Measurements from ENCODE around the gene GOLGA3.

Gene GOLGA3

DNA sequence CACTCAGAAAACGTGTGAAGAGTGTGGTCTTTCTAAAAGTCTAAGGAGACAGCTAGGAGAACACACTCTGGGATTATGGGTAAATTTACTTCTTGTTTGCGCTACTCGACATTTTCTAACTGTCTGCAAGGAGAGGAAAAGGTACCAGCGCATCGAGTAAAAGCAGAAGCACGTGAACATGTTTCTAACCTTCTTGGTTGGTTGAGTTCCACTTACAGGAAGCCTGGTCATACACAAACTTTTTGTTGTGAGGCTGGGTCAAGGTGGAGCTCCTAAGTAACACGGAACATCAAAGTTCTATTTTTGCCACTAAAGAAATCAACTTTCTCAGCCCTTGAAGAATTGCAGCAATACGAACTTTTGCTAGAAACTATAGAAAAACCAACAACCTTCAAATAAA is 87.0 kb downstream of the GOLGA3 start:
- TF ChIP-seq, protein P1, sequence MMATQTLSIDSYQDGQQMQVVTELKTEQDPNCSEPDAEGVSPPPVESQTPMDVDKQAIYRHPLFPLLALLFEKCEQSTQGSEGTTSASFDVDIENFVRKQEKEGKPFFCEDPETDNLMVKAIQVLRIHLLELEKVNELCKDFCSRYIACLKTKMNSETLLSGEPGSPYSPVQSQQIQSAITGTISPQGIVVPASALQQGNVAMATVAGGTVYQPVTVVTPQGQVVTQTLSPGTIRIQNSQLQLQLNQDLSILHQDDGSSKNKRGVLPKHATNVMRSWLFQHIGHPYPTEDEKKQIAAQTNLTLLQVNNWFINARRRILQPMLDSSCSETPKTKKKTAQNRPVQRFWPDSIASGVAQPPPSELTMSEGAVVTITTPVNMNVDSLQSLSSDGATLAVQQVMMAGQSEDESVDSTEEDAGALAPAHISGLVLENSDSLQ (IDR thresholded peaks at IDR 0.05), result no peak
- TF ChIP-seq FOXM1 (IDR thresholded peaks at IDR 0.05; ENCODE audit: borderline replicate concordance) (no peak), FOXA1 (IDR thresholded peaks at IDR 0.05) (no peak), HDGF (IDR thresholded peaks at IDR 0.05; ENCODE audit: borderline replicate concordance) (no peak), CTBP1 (IDR thresholded peaks at IDR 0.05; ENCODE audit: borderline replicate concordance) (no peak), TARDBP (IDR thresholded peaks at IDR 0.05) (no peak), LEF1 (IDR thresholded peaks at IDR 0.05; ENCODE audit: borderline replicate concordance) (no peak), ARNT (IDR thresholded peaks at IDR 0.05) (no peak), NFRKB (IDR thresholded peaks at IDR 0.05) (no peak), SUZ12 (IDR thresholded peaks at IDR 0.05) (no peak), FOXK2 (IDR thresholded peaks at IDR 0.05) (no peak), ELF4 (IDR thresholded peaks at IDR 0.05) (no peak)
- POLR2A ChIA-PET, result interaction anchor here (1.2 kb wide), 1 partner anchor 11 kb away, joined by 3 read pairs; no protein-coding TSS in a partner anchor

DNA sequence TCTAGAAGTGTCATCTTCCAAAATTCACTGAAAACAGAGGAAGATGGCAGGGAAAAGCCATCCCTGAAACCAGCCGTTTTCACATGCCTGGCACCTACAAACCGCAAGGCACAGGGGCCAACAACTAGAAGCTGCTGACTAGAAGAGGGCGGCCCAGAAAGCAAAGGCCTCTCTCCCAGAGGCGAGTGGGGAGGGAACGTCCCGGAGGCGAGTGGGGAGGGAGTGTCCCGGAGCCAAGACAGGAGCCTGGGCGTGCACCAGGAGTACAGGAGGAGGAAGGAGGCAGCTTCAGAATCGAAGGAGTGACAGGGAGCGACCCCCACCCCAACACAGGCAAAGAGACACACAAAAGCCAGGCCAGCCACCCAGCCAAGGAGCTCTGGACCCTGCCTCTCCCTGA is 88.0 kb downstream of the GOLGA3 start:
- DNase-seq (ENCODE audit: extremely low spot score), result no peak
- TF ChIP-seq ELF4 (IDR thresholded peaks at IDR 0.05), result no peak
- TF ChIP-seq HDGF (IDR thresholded peaks at IDR 0.05; ENCODE audit: borderline replicate concordance), result no peak
- no peak for TF ChIP-seq LEF1 (IDR thresholded peaks at IDR 0.05; ENCODE audit: borderline replicate concordance)
- TF ChIP-seq NFRKB (IDR thresholded peaks at IDR 0.05), result no peak
- TF ChIP-seq, protein P1 (IDR thresholded peaks at IDR 0.05), result no peak
- no peak for TF ChIP-seq FOXA1 (IDR thresholded peaks at IDR 0.05)
- no peak for TF ChIP-seq FOXM1 (IDR thresholded peaks at IDR 0.05; ENCODE audit: borderline replicate concordance)
- TF ChIP-seq FOXK2 (IDR thresholded peaks at IDR 0.05), result no peak
- TF ChIP-seq SUZ12 (IDR thresholded peaks at IDR 0.05), result no peak
- no peak for TF ChIP-seq TARDBP (IDR thresholded peaks at IDR 0.05)
- no peak for TF ChIP-seq ZNF384 (IDR thresholded peaks at IDR 0.05)
- TF ChIP-seq CTBP1 (IDR thresholded peaks at IDR 0.05; ENCODE audit: borderline replicate concordance), result no peak
- POLR2A ChIA-PET, result interaction anchor here (0.7 to 1.2 kb wide), 2 partner anchors 10 to 31 kb away, joined by 3 read pairs; partner anchors contain the start of gene PGAM5
- CTCF ChIA-PET, result no interaction called here

More for the DNA sequence above, 87.0 kb downstream of the GOLGA3 start:
- CTCF ChIA-PET, result interaction anchor here (1.1 kb wide), 1 partner anchor 17 kb away, joined by 3 read pairs; no protein-coding TSS in a partner anchor
- no peak for DNase-seq (ENCODE audit: extremely low spot score)

DNA sequence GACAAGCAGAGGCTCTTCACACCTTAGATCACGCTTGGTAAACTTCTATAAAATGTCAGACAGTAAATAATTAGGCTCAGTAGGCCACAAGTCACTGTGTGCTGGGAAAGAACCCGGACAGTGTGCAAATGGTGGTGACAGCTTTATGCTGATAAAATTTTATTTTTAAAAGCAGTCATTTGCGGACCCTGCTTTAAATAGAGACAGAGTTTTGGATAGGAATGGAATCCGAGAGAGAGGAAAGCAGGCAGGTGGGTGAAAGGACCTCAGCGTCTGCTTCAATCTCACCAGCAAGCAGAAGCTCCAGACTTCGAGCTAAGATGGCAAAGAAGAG is 88.4 kb downstream of the GOLGA3 start:
- TF ChIP-seq L3MBTL2 (conservative IDR thresholded peaks at IDR 0.05) (no peak), SP1 (IDR thresholded peaks at IDR 0.05) (no peak), ARNT (IDR thresholded peaks at IDR 0.05) (no peak), FOXK2 (IDR thresholded peaks at IDR 0.05) (no peak), ZNF384 (IDR thresholded peaks at IDR 0.05) (no peak)
- POLR2A ChIA-PET, result interaction anchor here (0.7 to 1.2 kb wide), 2 partner anchors 9 to 30 kb away, joined by 3 read pairs; partner anchors contain the start of gene PGAM5
- DNase-seq (ENCODE audit: extremely low spot score), result no peak
- CTCF ChIA-PET, result no interaction called here

DNA sequence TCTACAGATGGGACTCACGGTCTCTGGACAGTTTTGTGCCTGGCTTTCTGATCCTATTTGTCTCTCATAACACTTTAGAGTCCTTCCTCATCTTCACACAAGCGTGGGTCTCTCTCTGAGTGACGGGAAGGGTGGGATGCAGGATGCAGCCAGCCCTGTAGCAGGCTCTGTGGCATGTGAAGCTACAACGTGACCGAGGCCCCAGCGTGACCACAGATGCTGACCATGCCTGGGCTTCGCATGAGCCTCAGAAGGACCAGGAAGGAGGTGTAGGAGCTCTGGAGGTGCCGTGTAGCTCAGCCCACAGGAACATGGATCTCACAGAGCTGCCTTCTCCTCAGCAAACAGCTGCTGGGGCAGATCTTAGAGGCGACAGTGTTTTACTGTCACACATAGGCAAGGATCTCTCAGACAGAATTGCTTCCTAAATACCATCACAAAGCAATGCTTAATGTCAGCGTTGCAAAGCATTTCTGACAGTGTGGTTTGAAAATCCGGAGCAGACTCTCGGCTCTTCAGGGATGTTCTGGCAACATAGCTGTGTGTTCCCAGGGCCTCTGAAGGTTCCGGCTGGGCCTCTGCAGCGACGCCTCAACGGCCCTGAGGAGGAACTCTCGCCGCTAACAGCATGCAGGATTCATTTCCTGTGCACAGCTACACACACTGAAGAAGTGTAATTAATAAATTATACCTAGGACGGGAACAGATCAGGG is 88.9 kb downstream of the GOLGA3 start:
- POLR2A ChIA-PET, result no interaction called here
- no peak for DNase-seq (ENCODE audit: extremely low spot score)
- CTCF ChIA-PET, result no interaction called here
- TF ChIP-seq L3MBTL2 (conservative IDR thresholded peaks at IDR 0.05) (no peak), TARDBP (IDR thresholded peaks at IDR 0.05) (no peak), ELF4 (IDR thresholded peaks at IDR 0.05) (no peak), SP1 (IDR thresholded peaks at IDR 0.05) (no peak), CTBP1 (IDR thresholded peaks at IDR 0.05; ENCODE audit: borderline replicate concordance) (no peak), ZNF384 (IDR thresholded peaks at IDR 0.05) (no peak)
- TF ChIP-seq, protein P1 (IDR thresholded peaks at IDR 0.05), result no peak

DNA sequence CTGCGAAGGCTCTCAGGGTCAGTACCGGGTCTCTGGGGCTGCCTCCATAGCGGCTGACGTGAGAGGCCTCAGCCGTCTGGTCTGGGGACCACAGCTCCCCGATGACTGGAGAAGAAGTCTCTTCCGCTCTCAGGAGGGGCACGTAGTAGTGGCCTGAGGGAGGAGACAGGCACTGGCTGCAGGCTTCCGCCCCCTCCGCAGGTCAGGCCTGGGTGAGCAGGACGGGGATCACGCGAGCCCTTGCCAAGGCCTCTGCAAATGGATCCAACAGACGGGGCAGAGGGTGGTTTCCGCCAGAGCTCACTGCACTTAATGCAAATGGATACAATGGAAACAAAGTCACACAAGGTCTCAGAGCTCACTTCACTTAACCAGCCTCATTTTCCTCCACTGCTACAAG is 91.8 kb downstream of the GOLGA3 start:
- ChIA-PET POLR2A (no interaction called here), CTCF (no interaction called here)
- TF ChIP-seq L3MBTL2 (conservative IDR thresholded peaks at IDR 0.05) (no peak), LEF1 (IDR thresholded peaks at IDR 0.05; ENCODE audit: borderline replicate concordance) (no peak), CTBP1 (IDR thresholded peaks at IDR 0.05; ENCODE audit: borderline replicate concordance) (no peak), SP1 (IDR thresholded peaks at IDR 0.05) (no peak), FOXK2 (IDR thresholded peaks at IDR 0.05) (no peak), ELF4 (IDR thresholded peaks at IDR 0.05) (no peak), HDGF (IDR thresholded peaks at IDR 0.05; ENCODE audit: borderline replicate concordance) (no peak), ARNT (IDR thresholded peaks at IDR 0.05) (no peak), NFRKB (IDR thresholded peaks at IDR 0.05) (no peak), ZNF384 (IDR thresholded peaks at IDR 0.05) (no peak), TARDBP (IDR thresholded peaks at IDR 0.05) (no peak), FOXM1 (IDR thresholded peaks at IDR 0.05; ENCODE audit: borderline replicate concordance) (no peak), BHLHE40 (IDR thresholded peaks at IDR 0.05; ENCODE audit: borderline replicate concordance) (no peak), FOXA1 (IDR thresholded peaks at IDR 0.05) (no peak), SUZ12 (IDR thresholded peaks at IDR 0.05) (no peak)
- TF ChIP-seq, protein P1 (IDR thresholded peaks at IDR 0.05), result no peak
- DNase-seq (ENCODE audit: extremely low spot score), result no peak

DNA sequence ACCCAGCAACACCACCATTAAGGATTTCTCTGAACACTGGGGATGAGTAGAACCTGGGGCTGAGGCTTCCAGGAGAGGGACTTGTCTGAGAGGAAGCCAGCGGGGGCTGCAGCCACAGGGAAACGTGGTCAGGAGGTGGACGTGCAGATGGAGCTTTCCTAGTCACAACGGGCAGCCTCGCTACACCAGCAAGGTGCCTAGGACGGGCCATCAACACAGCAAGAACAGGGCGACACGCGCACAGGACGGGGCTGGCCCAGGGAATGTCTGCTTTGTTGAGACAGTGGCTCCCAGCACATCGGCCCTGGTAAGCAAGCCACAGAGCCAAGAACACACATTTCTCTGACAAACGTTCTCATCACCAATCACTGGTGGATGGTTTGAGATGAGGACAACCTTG is 92.3 kb downstream of the GOLGA3 start:
- TF ChIP-seq FOXK2 (IDR thresholded peaks at IDR 0.05) (no peak), LEF1 (IDR thresholded peaks at IDR 0.05; ENCODE audit: borderline replicate concordance) (no peak), FOXM1 (IDR thresholded peaks at IDR 0.05; ENCODE audit: borderline replicate concordance) (no peak), SP1 (IDR thresholded peaks at IDR 0.05) (no peak), ZNF384 (IDR thresholded peaks at IDR 0.05) (no peak), CTBP1 (IDR thresholded peaks at IDR 0.05; ENCODE audit: borderline replicate concordance) (no peak), BHLHE40 (IDR thresholded peaks at IDR 0.05; ENCODE audit: borderline replicate concordance) (no peak)
- ChIA-PET POLR2A (no interaction called here), CTCF (no interaction called here)
- no peak for DNase-seq (ENCODE audit: extremely low spot score)

All from HEK293T (cell line).